Coronary artery (tissue), 2 donors: Measurements from ENCODE around the gene KLHL3.

Source experiments
- DNase-seq: peaks from one replicate; pipeline ENCODE4 v3.0.0-alpha.2; 2017; ENCODE audit warnings: low spot score
- H3K27ac ChIP-seq, 2 donors: fragments of 200-600 bp; sonication (generic); one replicate each; pipeline ENCODE4 v1.5.1; 2016 to 2019
- H3K4me3 ChIP-seq: fragments of 200-600 bp; sonication (generic); 2 replicates; pipeline ENCODE4 v1.5.1; 2016; ENCODE audit warnings: mild to moderate bottlenecking, moderate library complexity
- CTCF ChIP-seq: fragments of 200-600 bp; sonication (generic); IDR thresholded peaks from one replicate; pipeline ENCODE4 v1.5.1; 2019; ENCODE audit warnings: antibody characterized with exemption

Gene KLHL3

GRCh38 chr5:137689306-137689705 is 46.6 kb downstream of the KLHL3 start:
- H3K27ac ChIP-seq: no peak overlapping the region
- H3K4me3 ChIP-seq: no peak overlapping the region
- TF ChIP-seq CTCF: no peak
- no peak for DNase-seq

GRCh38 chr5:137688210-137688840 is 47.6 kb downstream of the KLHL3 start:
- no peak for TF ChIP-seq CTCF
- no peak overlapping the region for H3K27ac ChIP-seq
- H3K4me3 ChIP-seq: no peak overlapping the region
- no peak for DNase-seq

GRCh38 chr5:137684761-137685160 is 51.1 kb downstream of the KLHL3 start:
- TF ChIP-seq CTCF: no peak
- Histone ChIP-seq H3K27ac (no peak overlapping the region), H3K4me3 (no peak overlapping the region)
- DNase-seq: no peak

- Histone ChIP-seq H3K4me3 (no peak overlapping the region), H3K27ac (no peak overlapping the region)
- no peak for DNase-seq
- no peak for TF ChIP-seq CTCF
Measured at GRCh38 chr5:137681191-137681590, 54.7 kb downstream of the KLHL3 start.

- H3K4me3 ChIP-seq: no peak overlapping the region
- DNase-seq: no peak
- no peak for TF ChIP-seq CTCF
- no peak overlapping the region for H3K27ac ChIP-seq
Measured at GRCh38 chr5:137679910-137680309, 56.0 kb downstream of the KLHL3 start.

- DNase-seq: no peak
- no peak for TF ChIP-seq CTCF
- Histone ChIP-seq H3K4me3 (no peak overlapping the region), H3K27ac (no peak overlapping the region)
Measured at GRCh38 chr5:137679195-137679594, 56.7 kb downstream of the KLHL3 start.

GRCh38 chr5:137672881-137673280 is 63.0 kb downstream of the KLHL3 start:
- no peak for TF ChIP-seq CTCF
- Histone ChIP-seq H3K4me3 (no peak overlapping the region), H3K27ac (no peak overlapping the region)
- no peak for DNase-seq
